Suprapubic skin (tissue), 4 donors: ENCODE measurements around the gene RARB. TPM values are rescaled to one million over a fixed set of nuclear protein-coding genes. Genes with fewer than 3 reads are reported as not detected.

Experiments used
- DNase-seq, 2 donors: peaks; one replicate each; pipeline ENCODE4 v3.0.0-alpha.2; 2019; ENCODE audit warnings: low spot score in 2 of 2
- H3K27ac ChIP-seq: fragments of 200-600 bp; sonication (generic); one replicate; pipeline ENCODE4 v1.5.1; 2019
- H3K27me3 ChIP-seq: fragments of 200-600 bp; sonication (generic); one replicate; pipeline ENCODE4 v1.5.1; 2019
- H3K36me3 ChIP-seq: fragments of 200-600 bp; sonication (generic); one replicate; pipeline ENCODE4 v1.5.1; 2019
- H3K4me1 ChIP-seq: fragments of 200-600 bp; sonication (generic); one replicate; pipeline ENCODE4 v1.5.1; 2019
- H3K4me3 ChIP-seq: fragments of 200-600 bp; sonication (generic); one replicate; pipeline ENCODE4 v1.5.1; 2019; ENCODE audit warnings: mild to moderate bottlenecking
- H3K9me3 ChIP-seq: fragments of 200-600 bp; sonication (generic); one replicate; pipeline ENCODE4 v1.5.1; 2019
- EP300 ChIP-seq: sonication (generic); formaldehyde crosslinking; IDR thresholded peaks from one replicate; pipeline ENCODE4 v1.6.1; 2017; ENCODE audit warnings: antibody characterized with exemption
- POLR2A ChIP-seq, 2 donors: fragments of 450-650 bp; IDR thresholded peaks; one replicate each; pipeline ENCODE4 v1.6.1; 2017; ENCODE audit warnings: antibody characterized with exemption in 2 of 2, mild to moderate bottlenecking in 2 of 2, moderate library complexity in 2 of 2
- POLR2AphosphoS5 ChIP-seq, 3 donors: sonication (generic); formaldehyde crosslinking; IDR thresholded peaks; one replicate each; pipeline ENCODE4 v1.6.1; 2017; ENCODE audit warnings: antibody characterized with exemption in 3 of 3
- WGBS: methylation state at CpG from one replicate; pipeline ENCODE4 v1.1.5; 2018; 5-methylcytosine and 5-hydroxymethylcytosine counted together
- total RNA-seq, 4 donors: library from RNA; depleted of rRNA; stranded (reverse); fragments of >200 nt; gene quantifications; one replicate each; pipeline ENCODE4 v1.1.0, GENCODE V29; 2016
- TF ChIP-seq, protein P1 (sequence below), 2 donors: fragments of 200-600 bp in 1 of 2; fragments of 450-650 bp in 1 of 2; sonication (generic) in 1 of 2; IDR thresholded peaks; one replicate each; pipeline ENCODE4 v1.5.1; 2016 to 2019; ENCODE audit warnings: antibody characterized with exemption in 2 of 2, mild to moderate bottlenecking in 1 of 2, moderate library complexity in 1 of 2

RARB gene
- total RNA-seq, 4 donors from 2014 or later, result 1.3 to 3.9 (median 1.5) TPM

DNA sequence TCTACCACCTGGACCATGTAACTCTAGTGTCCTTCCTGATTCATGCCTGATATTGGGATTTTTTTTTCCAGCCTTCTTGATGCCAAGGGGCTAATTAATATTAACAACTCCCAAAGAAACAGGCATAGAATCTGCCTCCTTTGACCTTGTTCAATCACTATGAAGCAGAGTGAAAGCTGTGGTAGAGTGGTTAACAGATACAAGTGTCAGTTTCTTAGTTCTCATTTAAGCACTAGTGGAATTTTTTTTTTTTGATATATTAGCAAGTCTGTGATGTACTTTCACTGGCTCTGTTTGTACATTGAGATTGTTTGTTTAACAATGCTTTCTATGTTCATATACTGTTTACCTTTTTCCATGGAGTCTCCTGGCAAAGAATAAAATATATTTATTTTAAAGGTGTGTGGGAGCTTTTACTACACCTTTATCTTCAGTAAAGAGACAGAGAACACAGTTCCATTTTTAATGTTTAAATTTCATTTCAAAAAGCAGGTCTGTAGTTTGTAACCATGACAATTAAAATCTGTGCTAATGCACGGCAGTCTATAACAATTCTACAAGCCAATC lies 169.6 kb downstream of the RARB start:
- peaks cover 50% of the 10 kb centered on the region for H3K36me3 ChIP-seq
- 84% methylated on average over 1 of the region's 1 CpG for WGBS

DNA sequence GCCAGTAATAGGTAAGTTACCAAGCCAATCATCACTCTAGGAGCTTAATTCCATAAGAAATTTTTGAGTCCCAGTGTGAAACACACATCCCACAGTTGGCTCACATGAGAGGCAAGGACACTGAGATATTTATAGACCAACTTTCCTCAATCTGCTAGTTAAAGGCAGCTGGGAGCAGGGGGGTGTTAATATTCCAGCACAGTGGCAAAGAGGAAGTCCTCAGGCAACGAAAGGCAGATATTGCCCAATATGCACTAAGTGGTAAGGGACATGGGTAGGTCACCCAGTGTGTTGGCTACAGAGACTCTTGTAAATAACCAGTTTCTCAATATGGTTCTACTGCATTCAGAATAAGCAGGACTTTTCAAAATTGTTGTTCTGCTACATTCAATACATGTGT lies 175.6 kb downstream of the RARB start:
- no peak overlapping the region for H3K4me3 ChIP-seq
- peaks cover 12% of the 10 kb centered on the region for H3K4me1 ChIP-seq
- peaks cover 64% of the 10 kb centered on the region for H3K36me3 ChIP-seq
- no peaks in the 10 kb centered on the region for H3K9me3 ChIP-seq
- no peak for DNase-seq
- no peak for TF ChIP-seq EP300
- TF ChIP-seq POLR2A (IDR thresholded peaks at IDR 0.05), result no peak
- no peak for TF ChIP-seq POLR2AphosphoS5 (IDR thresholded peaks at IDR 0.05)
- TF ChIP-seq, protein P1, sequence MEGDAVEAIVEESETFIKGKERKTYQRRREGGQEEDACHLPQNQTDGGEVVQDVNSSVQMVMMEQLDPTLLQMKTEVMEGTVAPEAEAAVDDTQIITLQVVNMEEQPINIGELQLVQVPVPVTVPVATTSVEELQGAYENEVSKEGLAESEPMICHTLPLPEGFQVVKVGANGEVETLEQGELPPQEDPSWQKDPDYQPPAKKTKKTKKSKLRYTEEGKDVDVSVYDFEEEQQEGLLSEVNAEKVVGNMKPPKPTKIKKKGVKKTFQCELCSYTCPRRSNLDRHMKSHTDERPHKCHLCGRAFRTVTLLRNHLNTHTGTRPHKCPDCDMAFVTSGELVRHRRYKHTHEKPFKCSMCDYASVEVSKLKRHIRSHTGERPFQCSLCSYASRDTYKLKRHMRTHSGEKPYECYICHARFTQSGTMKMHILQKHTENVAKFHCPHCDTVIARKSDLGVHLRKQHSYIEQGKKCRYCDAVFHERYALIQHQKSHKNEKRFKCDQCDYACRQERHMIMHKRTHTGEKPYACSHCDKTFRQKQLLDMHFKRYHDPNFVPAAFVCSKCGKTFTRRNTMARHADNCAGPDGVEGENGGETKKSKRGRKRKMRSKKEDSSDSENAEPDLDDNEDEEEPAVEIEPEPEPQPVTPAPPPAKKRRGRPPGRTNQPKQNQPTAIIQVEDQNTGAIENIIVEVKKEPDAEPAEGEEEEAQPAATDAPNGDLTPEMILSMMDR (IDR thresholded peaks at IDR 0.05), result no peak
- H3K27me3 ChIP-seq, result no peaks in the 10 kb centered on the region
- H3K27ac ChIP-seq, result no peak overlapping the region
- 52% methylated on average over 1 of the region's 1 CpG for WGBS

More for the DNA sequence above, 169.6 kb downstream of the RARB start:
- Histone ChIP-seq H3K27ac (no peak overlapping the region), H3K27me3 (no peaks in the 10 kb centered on the region), H3K9me3 (no peaks in the 10 kb centered on the region), H3K4me3 (no peak overlapping the region), H3K4me1 (peaks cover 10% of the 10 kb centered on the region)
- no peak for DNase-seq
- TF ChIP-seq POLR2A (IDR thresholded peaks at IDR 0.05), result no peak
- no peak for TF ChIP-seq POLR2AphosphoS5 (IDR thresholded peaks at IDR 0.05)
- no peak for TF ChIP-seq EP300
- TF ChIP-seq, protein P1 (IDR thresholded peaks at IDR 0.05), result no peak

DNA sequence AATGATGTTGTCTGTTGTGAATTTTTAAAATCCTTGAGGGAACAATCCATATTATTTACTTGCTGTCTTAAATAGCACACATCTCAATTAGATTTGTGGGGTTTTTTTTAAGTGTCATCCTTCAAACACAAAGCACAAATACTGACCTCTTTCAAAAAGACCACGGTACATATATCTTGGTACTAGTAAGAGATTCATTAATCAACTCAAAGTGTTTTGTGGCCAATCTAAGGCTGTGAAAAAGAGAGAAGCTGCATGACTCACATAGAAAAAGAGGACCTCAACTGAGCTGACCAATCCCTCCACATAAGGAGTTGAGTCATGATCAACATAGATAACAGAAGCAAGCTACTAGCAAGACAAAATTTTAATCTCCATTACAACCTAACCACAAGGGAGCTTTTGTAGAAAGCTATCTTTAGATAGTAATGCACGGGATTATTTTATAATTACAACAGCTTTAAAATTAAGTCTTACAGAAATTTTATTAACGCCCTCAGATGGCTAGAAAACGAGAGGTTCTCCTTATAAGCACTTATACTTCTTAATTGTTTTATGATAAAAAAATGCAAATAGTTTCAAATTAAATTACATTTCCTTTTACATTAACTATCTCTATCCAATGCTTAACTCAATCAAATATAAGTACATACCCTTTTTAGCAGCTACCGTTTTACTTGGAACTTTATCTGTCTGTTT lies 176.2 kb downstream of the RARB start:
- no peak overlapping the region for H3K27ac ChIP-seq
- H3K27me3 ChIP-seq, result no peaks in the 10 kb centered on the region
- peaks cover 64% of the 10 kb centered on the region for H3K36me3 ChIP-seq

DNA sequence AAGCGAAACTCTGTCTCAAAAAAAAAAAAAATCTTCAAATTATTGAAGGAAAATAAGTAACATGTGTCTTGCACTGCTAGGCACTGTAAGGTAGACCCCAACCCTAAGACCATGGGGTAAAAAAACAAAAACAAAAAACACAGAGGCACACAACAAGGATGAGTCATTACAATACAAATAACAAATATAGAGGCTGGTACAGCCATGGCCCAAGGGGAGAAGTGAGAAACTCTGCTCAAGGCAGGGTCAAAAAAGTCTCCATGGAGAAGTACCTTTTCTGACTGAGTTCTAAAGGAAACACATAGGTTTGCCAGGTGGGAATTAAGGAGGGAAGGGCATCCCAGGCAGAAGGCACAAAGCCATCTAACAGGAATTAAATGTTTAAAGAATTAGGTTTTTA lies 182.1 kb downstream of the RARB start:
- Histone ChIP-seq H3K4me1 (no peaks in the 10 kb centered on the region), H3K4me3 (no peak overlapping the region), H3K27ac (no peak overlapping the region), H3K9me3 (no peaks in the 10 kb centered on the region), H3K27me3 (no peaks in the 10 kb centered on the region), H3K36me3 (peaks cover 86% of the 10 kb centered on the region)
- no peak for DNase-seq
- 100% methylated on average over 1 of the region's 1 CpG for WGBS
- TF ChIP-seq EP300, result no peak
- TF ChIP-seq POLR2AphosphoS5 (IDR thresholded peaks at IDR 0.05), result no peak
- no peak for TF ChIP-seq POLR2A (IDR thresholded peaks at IDR 0.05)
- TF ChIP-seq, protein P1 (IDR thresholded peaks at IDR 0.05), result no peak

More for the DNA sequence above, 176.2 kb downstream of the RARB start:
- no peak for DNase-seq
- Histone ChIP-seq H3K4me3 (no peak overlapping the region), H3K9me3 (no peaks in the 10 kb centered on the region), H3K4me1 (peaks cover 12% of the 10 kb centered on the region)
- 75% methylated on average over 5 of the region's 5 CpGs for WGBS
- TF ChIP-seq POLR2AphosphoS5 (IDR thresholded peaks at IDR 0.05), result no peak
- TF ChIP-seq EP300, result no peak
- TF ChIP-seq POLR2A (IDR thresholded peaks at IDR 0.05), result no peak
- TF ChIP-seq, protein P1 (IDR thresholded peaks at IDR 0.05), result no peak

DNA sequence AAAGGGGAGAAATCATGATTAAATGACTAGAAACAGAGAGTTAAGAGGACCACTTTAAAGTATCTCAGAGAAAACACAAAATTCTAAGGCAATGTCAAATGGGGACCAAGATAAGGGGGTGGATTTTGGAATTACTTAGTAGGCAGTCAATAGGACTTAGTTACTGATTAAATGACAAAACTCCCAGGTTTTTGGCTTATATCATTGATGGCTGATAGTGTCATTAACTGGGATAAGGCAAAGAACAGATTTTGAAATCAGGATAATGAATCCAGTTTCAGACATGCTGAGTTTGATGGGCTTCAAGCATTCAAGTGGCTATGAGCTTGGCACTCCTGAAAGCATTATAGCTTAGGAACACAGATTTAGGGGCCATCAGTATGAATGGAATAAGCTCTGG lies 182.7 kb downstream of the RARB start:
- no peaks in the 10 kb centered on the region for H3K27me3 ChIP-seq
- peaks cover 85% of the 10 kb centered on the region for H3K36me3 ChIP-seq
- H3K4me1 ChIP-seq, result no peaks in the 10 kb centered on the region
- TF ChIP-seq POLR2A (IDR thresholded peaks at IDR 0.05) (no peak), POLR2AphosphoS5 (IDR thresholded peaks at IDR 0.05) (no peak), EP300 (no peak)
- TF ChIP-seq, protein P1 (IDR thresholded peaks at IDR 0.05), result no peak
- H3K9me3 ChIP-seq, result no peaks in the 10 kb centered on the region
- H3K27ac ChIP-seq, result no peak overlapping the region
- no peak overlapping the region for H3K4me3 ChIP-seq
- no peak for DNase-seq
